ENCODE data around the gene FANCF. TPM values are rescaled to one million over a fixed set of nuclear protein-coding genes. Genes with fewer than 3 reads are reported as not detected.

Gene FANCF
- total and polyA plus RNA-seq, 2 donors from 2014 or later = 6.1 to 14.8 TPM

- H3K36me3 ChIP-seq (ENCODE audit: control insufficient read depth in 2 of 3, insufficient read depth in 3 of 3, low read length in 3 of 3) = no peaks in the 10 kb centered on the region
- no peak for FAIRE-seq
- H3K9me3 ChIP-seq (ENCODE audit: control insufficient read depth in 2 of 3, insufficient read depth in 1 of 3, low read length in 3 of 3) = no peaks in the 10 kb centered on the region
- no peak for TF ChIP-seq CTCF (IDR thresholded peaks at IDR 0.05; ENCODE audit: borderline replicate concordance, extremely low read depth, insufficient read depth)
- no peak overlapping the region for H3K27ac ChIP-seq (ENCODE audit: low read depth in 2 of 2, low read length in 2 of 2)
- intact Hi-C loops (cut with DNase I) = no loop called here
- peak overlapping the region in 2 of 3 donors; percentile 72 to 90 for H3K4me3 ChIP-seq (ENCODE audit: low read length in 3 of 3)
- H3K4me1 ChIP-seq (ENCODE audit: control insufficient read depth in 2 of 3, insufficient read depth in 2 of 3, low read depth in 1 of 3, low read length in 3 of 3) = peaks cover 0 to 6% (median 4%) of the 10 kb centered on the region in 3 donors
- H3K9ac ChIP-seq (ENCODE audit: low read length in 3 of 3) = peak overlapping the region in 1 of 3 donors; percentile 93
- no peaks in the 10 kb centered on the region for H3K27me3 ChIP-seq (ENCODE audit: control insufficient read depth, insufficient read depth, low read length)
- DNase-seq = no peak
These were observed 1.1 kb upstream of the FANCF start for GRCh38 chr11:22626573-22627239.

DNA sequence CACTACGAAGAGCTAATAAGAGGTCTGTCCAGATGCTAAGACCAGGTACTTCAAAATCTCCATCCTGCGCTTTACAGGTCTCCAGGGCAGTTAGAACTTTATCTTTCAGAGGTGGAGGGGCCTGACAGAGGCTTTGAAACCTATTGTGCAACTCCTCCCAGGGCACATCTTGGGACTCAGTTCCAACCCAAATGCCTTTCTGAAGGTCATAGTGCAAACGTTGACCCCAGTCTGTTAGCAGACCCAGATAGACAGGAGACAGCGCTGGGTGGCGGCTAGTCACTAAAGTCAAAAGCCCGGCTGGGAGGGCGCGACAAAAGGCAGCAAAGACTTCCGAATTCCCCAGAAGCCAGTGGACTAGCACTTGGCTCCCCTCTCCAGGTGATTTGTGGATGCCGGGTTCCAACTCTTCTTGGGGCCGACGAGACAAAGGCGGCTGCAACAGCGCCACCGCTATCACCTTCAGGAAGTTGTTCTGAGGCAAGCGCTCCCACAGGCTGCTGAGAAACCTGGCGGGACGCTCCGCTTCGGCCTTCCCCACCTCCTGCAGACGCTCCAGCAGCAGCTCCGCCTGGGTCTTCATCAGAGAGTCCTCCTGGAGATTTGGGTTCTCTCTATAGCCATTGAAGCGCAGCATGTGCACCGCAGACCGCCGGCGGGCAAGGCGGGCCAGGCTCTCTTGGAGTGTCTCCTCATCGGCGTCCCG, 728 bp downstream of the FANCF start:
- TF ChIP-seq CTCF (IDR thresholded peaks at IDR 0.05; ENCODE audit: borderline replicate concordance, extremely low read depth, insufficient read depth) = peak; percentile 42
- Histone ChIP-seq H3K27ac (ENCODE audit: low read depth in 2 of 2, low read length in 2 of 2) (peak overlapping the region; percentile 90 to 91), H3K9ac (ENCODE audit: low read length in 3 of 3) (peak overlapping the region; percentile 74 to 93 (median 85)), H3K4me1 (ENCODE audit: control insufficient read depth in 2 of 3, insufficient read depth in 2 of 3, low read depth in 1 of 3, low read length in 3 of 3) (peaks cover 0 to 6% (median 4%) of the 10 kb centered on the region in 3 donors), H3K36me3 (ENCODE audit: control insufficient read depth in 2 of 3, insufficient read depth in 3 of 3, low read length in 3 of 3) (no peaks in the 10 kb centered on the region), H3K9me3 (ENCODE audit: control insufficient read depth in 2 of 3, insufficient read depth in 1 of 3, low read length in 3 of 3) (no peaks in the 10 kb centered on the region), H3K4me3 (ENCODE audit: low read length in 3 of 3) (peak overlapping the region; percentile 72 to 93 (median 90)), H3K27me3 (ENCODE audit: control insufficient read depth, insufficient read depth, low read length) (no peaks in the 10 kb centered on the region)
- no peak for FAIRE-seq
- peak; percentile 79 to 90 (median 86) for DNase-seq
- intact Hi-C loops (cut with DNase I) = no loop called here

- no peak overlapping the region for H3K9ac ChIP-seq (ENCODE audit: low read length in 3 of 3)
These were observed 7.8 kb downstream of the FANCF start for GRCh38 chr11:22617868-22618267.

More at GRCh38 chr11:22617868-22618267, 7.8 kb downstream of the FANCF start:
- no peak for FAIRE-seq
- Histone ChIP-seq H3K9me3 (ENCODE audit: control insufficient read depth in 2 of 3, insufficient read depth in 1 of 3, low read length in 3 of 3) (no peaks in the 10 kb centered on the region), H3K27me3 (ENCODE audit: control insufficient read depth, insufficient read depth, low read length) (no peaks in the 10 kb centered on the region), H3K27ac (ENCODE audit: low read depth in 2 of 2, low read length in 2 of 2) (no peak overlapping the region), H3K36me3 (ENCODE audit: control insufficient read depth in 2 of 3, insufficient read depth in 3 of 3, low read length in 3 of 3) (no peaks in the 10 kb centered on the region), H3K4me3 (ENCODE audit: low read length in 3 of 3) (no peak overlapping the region), H3K4me1 (ENCODE audit: control insufficient read depth in 2 of 3, insufficient read depth in 2 of 3, low read depth in 1 of 3, low read length in 3 of 3) (no peaks in the 10 kb centered on the region)
- TF ChIP-seq CTCF (IDR thresholded peaks at IDR 0.05; ENCODE audit: borderline replicate concordance, extremely low read depth, insufficient read depth) = no peak
- DNase-seq = no peak
- intact Hi-C loops (cut with DNase I) = no loop called here

Measured in kidney (tissue), 14 donors.